Brain pericyte (primary cell): Measurements from ENCODE around the gene CHD8.

ENCODE experiments used
- DNase-seq: peaks from one replicate; pipeline ENCODE4 v3.0.0-alpha.2; 2012; ENCODE audit warnings: low read depth, low spot score

Gene CHD8

DNA sequence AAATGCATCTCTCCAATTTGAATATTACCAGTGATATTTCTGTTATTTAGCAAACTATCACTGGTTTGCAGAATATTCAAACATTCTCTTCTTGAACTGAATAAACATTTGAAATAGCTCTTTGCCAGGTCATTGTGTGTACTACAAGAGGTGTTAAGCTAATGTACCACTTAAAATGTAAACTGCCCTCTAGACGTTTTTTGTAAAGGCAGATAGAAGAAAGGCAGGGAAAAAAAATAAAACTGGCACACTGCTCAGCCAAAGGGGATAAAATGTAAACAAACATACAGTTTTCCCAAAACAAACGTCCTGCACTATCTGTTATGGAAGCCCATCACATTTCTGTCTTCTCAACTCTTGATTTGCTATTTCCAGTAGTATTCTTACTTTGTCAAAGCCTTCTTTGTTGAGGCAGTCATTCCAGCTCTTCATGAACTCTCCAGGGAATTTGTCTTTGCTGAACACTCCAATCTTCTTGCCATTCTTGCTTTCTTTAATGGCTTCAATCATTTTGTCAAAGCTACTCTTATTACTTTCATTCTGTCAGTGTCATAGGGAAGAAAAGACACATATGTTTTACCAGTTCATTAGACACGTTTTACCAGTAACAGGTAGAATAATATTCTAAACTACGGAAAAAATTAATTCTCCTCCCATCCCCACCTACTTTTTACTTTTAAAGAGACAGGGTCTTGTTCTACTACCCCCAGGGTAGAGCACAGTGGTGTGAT lies 85.8 kb downstream of the CHD8 start:
- no peak for DNase-seq

DNA sequence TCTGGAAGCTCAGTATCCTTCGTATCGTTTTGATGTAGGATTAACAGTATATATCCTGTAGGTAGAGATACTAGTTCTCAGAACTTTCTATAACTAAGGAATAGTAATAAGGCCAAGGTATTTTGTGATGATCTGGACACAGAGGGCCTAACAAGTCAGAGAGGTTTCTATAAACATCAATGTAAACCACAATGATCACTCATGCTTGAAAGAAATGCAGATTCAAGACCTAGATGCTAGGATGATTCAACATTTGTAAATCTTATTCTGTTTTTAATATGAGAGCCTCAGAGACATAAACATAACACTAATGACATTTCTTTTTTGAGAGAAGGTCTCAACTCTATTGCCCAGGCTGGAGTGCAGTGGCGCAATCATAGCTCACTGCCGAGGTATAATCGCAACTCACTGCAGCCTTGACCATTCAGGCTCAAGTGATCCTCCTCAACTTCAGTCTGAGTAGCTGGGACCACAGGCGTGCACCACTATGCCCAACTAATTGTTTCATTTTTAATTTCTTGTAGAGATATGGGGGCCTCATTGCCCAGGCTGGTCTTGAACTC lies 88.3 kb downstream of the CHD8 start:
- no peak for DNase-seq

DNA sequence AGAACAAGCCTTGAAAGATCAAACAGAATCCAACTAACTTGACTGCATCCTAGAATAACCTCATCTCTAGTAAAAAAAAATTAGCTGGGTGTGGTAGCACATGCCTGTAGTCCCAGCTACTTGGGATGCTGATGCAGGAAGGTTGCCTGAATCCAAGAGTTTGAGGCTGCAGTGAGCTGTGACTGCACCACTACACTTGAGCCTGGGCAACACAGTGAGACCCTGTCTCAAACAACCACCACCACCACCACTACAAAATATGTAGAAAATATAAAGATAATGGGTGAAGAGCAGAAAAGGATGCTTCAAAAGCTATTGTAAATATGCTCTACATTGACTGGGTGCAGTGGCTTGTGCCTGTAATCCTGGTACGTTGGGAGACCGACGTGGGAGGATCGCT lies 99.4 kb downstream of the CHD8 start:
- no peak for DNase-seq

DNA sequence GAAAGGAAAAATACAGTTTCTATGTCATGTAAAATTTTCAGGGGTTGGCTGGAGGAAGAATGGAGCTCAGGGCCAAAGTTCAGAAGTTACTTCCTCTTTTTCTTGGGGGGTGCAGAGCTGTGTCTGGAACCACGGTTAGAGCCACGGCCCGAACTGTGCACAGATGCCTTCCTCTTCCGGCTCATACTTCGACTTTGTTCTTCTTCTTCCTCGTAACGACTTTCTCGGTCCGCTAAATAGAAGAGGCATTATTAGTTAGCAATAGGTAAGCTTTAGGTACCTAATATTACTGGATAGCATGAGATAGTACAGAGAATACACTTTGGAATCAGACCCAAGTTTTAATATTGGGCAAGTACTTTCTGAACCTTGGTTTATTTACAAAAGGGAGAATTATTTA lies 103.3 kb downstream of the CHD8 start:
- DNase-seq = no peak

DNA sequence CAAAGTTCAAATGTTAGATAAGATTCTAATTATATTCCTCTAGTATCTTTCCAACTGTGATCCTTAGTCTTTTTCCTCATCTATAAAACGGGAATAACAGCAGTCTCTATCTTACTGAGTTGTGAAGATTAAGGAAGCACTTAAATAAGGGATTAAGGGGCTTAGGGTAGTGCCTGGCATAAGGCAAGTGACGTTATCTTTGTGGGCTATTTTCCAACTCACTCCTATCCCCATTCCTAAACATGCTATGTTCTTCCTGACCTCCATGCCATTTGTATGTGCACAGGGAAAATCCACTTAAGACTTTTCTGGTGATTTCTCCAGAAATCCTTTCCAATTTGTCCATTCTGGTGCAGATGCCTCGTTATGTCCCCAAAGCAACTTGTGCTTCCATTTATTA lies 105.4 kb downstream of the CHD8 start:
- no peak for DNase-seq

DNA sequence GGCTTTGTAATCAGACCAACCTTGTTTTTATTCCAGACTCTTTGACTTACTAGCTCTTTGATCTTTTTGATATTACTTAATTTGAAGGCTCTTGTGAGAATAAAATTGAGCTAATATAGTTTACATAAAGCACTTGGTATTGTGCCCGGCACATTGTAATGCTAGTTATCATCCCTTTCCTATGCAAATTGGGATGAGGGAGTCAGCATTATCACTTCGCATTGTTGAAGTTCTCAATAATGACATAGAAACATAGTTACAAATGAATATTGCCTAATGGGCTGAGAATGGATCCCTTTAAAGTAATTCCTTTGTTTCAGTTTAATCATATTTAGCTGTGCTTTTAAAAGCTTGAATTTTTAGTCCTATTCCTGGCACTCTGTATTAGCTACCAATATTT lies 108.7 kb downstream of the CHD8 start:
- no peak for DNase-seq

DNA sequence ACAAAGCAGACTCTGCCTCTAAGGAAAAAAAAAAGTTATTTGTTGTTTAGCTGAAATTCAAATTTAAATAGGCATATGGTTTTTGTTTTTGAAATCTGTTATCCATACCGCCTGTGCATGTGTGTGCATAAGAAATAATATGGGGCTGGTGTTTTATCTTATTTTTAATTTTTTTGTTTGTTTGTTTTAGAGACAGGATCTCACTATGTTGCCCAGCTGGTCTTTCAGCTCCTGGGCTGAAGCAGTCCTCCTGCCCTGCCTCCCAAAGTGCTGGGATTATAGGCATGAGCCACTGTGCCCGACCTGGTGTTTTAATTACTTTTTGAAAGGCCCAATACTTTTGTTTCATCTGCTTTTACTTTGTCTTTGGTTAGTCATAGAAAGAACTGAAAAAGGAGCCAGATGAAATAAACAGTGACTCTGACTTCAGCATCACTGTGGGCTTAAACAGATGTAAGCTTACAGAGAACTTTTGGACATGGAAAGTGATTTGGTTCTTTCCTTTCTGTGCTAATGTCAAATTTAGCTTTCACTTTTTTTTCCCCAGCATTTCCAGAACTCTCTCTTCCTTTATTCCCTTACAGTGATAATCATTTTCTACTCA lies 109.3 kb downstream of the CHD8 start:
- DNase-seq = no peak

DNA sequence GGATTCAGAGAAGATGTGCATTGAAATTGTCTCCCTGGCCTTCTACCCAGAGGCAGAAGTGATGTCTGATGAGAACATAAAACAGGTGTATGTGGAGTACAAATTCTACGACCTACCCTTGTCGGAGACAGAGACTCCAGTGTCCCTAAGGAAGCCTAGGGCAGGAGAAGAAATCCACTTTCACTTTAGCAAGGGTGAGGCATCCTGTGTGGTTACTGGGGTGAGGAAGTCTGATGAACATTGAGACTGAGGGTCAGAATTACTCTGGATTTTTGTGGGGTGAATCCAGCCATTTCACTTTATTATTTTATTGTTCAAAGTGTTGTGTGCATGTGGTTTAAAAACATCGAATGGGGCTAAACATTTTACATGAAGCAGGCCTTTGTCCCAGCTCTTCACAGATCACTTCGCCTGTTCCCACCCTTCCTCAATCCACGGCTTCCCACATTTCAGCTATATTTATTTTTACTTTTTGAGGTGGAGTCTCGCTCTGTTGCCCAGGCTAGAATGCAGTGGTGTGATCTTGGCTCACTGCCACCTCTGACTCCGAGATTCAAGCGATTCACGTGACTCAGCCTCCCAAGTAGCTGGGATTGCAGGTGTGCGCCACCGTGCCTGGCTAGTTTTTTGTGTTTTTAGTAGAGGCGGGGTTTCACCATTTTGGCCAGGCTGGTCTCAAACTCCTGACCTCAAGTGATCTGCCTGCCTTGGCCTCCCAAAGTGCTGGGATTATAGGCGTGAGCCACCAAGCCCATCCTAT lies 112.7 kb downstream of the CHD8 start:
- DNase-seq = no peak
